K562 (cell line): ENCODE results near the gene TRMT1L. TPM values are rescaled to one million over a fixed set of nuclear protein-coding genes. Genes with fewer than 3 reads are reported as not detected.

ENCODE experiments used
- ATAC-seq: fragments of 200-7000 bp; cut with Tn5 transposase; 3 replicates; pipeline ENCODE4 v1.9.1; 2020; ENCODE audit warnings: moderate library complexity
- BruUV-seq: library from RNA; stranded (reverse); fragments of 400-500 nt; replicated peaks from 2 replicates; lab custom pipeline; 2021; lab: Mats Ljungman, UMichigan
- CTCF ChIA-PET: fragments of 300-600 bp; formaldehyde crosslinking; extraction: SDS; loops from one replicate; lab custom pipeline; 2021; ENCODE audit warnings: low intra/inter-chr PET ratio; lab: Yijun Ruan, JAX
- POLR2A ChIA-PET: fragments of 300-600, 350-650 bp; sonication (Branson Sonifier 250); formaldehyde crosslinking; extraction: SDS; loops from one replicate; lab custom pipeline; 2021; ENCODE audit warnings: antibody characterized with exemption, inconsistent platforms; lab: Yijun Ruan, JAX
- DNase-seq, 4 experiments: peaks; one replicate each; pipeline versions ENCODE4 v3.0.0 to v3.0.0-alpha.2; 2011 to 2018; ENCODE audit warnings: low spot score in 3 of 4, mixed read lengths in 3 of 4; ENCODE audit errors: extremely low read depth in 1 of 4
- FAIRE-seq: peaks from 2 replicates; lab custom pipeline; 2011; peaks lifted over from hg19 to GRCh38; lab: Jason Lieb, UNC
- H2AFZ ChIP-seq: 2 replicates; pipeline ENCODE4 v1.6.0; 2011; ENCODE audit warnings: low read depth, low read length, control low read depth, inconsistent platforms
- H3K27ac ChIP-seq: fragments of 200-600 bp; 3 replicates; pipeline ENCODE4 v1.8.0; 2011; ENCODE audit warnings: low read depth, mild to moderate bottlenecking, control low read depth, inconsistent platforms, low read length, moderate library complexity, mixed read lengths; ENCODE audit errors: extremely low read depth
- H3K27me3 ChIP-seq, 2 experiments: fragments of 300-600 bp in 1 of 2; 2 replicates in 1 of 2; 3 replicates in 1 of 2; pipeline versions ENCODE4 v1.6.0 to v1.8.0; 2011; ENCODE audit warnings: inconsistent platforms in 2 of 2, low read length in 2 of 2, mild to moderate bottlenecking in 1 of 2, mixed read lengths in 1 of 2, moderate library complexity in 1 of 2; ENCODE audit not compliant: control insufficient read depth in 2 of 2, insufficient read depth in 2 of 2
- H3K36me3 ChIP-seq: fragments of 300-600 bp; 3 replicates; pipeline ENCODE4 v1.8.0; 2011; ENCODE audit warnings: mild to moderate bottlenecking, low read length, inconsistent platforms; ENCODE audit not compliant: control insufficient read depth, insufficient read depth
- H3K4me1 ChIP-seq, 2 experiments: fragments of 200-600 bp in 1 of 2; replicated peaks in 1 of 2; 2 replicates in 1 of 2; 3 replicates in 1 of 2; pipeline versions ENCODE4 v1.5.1 to v1.8.0; 2011; ENCODE audit warnings: inconsistent platforms in 2 of 2, low read length in 2 of 2, mild to moderate bottlenecking in 1 of 2, mixed read lengths in 1 of 2, moderate library complexity in 1 of 2; ENCODE audit not compliant: control insufficient read depth in 2 of 2, insufficient read depth in 2 of 2
- H3K4me2 ChIP-seq: 2 replicates; pipeline ENCODE4 v1.6.1; 2011; ENCODE audit warnings: low read length, control low read depth, inconsistent platforms, mixed read lengths; ENCODE audit not compliant: insufficient read depth
- H3K4me3 ChIP-seq: fragments of 200-600 bp; sonication (generic), shearing (Covaris generic); 2 replicates; pipeline ENCODE4 v1.5.1; 2016; ENCODE audit warnings: control low read depth, inconsistent platforms
- H3K79me2 ChIP-seq: fragments of 200-600 bp; 3 replicates; pipeline ENCODE4 v1.8.0; 2011; ENCODE audit warnings: low read length, inconsistent platforms; ENCODE audit not compliant: control insufficient read depth, insufficient read depth
- H3K9ac ChIP-seq, 2 experiments: 2 replicates each; pipeline versions ENCODE4 v1.6.0 to v1.6.1; 2011; ENCODE audit warnings: low read depth in 2 of 2, low read length in 2 of 2, control low read depth in 1 of 2, inconsistent platforms in 1 of 2, mild to moderate bottlenecking in 1 of 2, mixed read lengths in 1 of 2; ENCODE audit not compliant: insufficient read depth in 1 of 2
- H3K9me1 ChIP-seq: one replicate; pipeline ENCODE4 v1.6.0; 2011; ENCODE audit warnings: inconsistent platforms, mild to moderate bottlenecking, low read length, moderate library complexity; ENCODE audit not compliant: control insufficient read depth, insufficient read depth
- H3K9me3 ChIP-seq: replicated peaks from 2 replicates; pipeline ENCODE4 v1.5.1; 2011; ENCODE audit warnings: low read depth, low read length, inconsistent platforms; ENCODE audit not compliant: control insufficient read depth, insufficient read depth
- H4K20me1 ChIP-seq: replicated peaks from 2 replicates; pipeline ENCODE4 v1.6.1; 2011; ENCODE audit warnings: low read length, inconsistent platforms, mixed read lengths; ENCODE audit not compliant: control insufficient read depth, insufficient read depth
- NR2F6 ChIP-seq: fragments of 450-650 bp; formaldehyde crosslinking; IDR thresholded peaks from 2 replicates; pipeline ENCODE4 v1.4.0; 2020; ENCODE audit warnings: mild to moderate bottlenecking
- PML ChIP-seq: IDR thresholded peaks from 2 replicates; pipeline ENCODE4 v1.6.1; 2012; ENCODE audit warnings: low read length, inconsistent platforms
- XRCC5 ChIP-seq: fragments of 200-400 bp; formaldehyde crosslinking; IDR thresholded peaks from 2 replicates; pipeline ENCODE4 v1.6.1; 2017; ENCODE audit warnings: low read depth, mild to moderate bottlenecking, low read length
- ZNF3 ChIP-seq: fragments of 250-450 bp; sonication (Bioruptor Pico); IDR thresholded peaks from 2 replicates; pipeline ENCODE4 v1.5.0; 2021; ENCODE audit warnings: mild to moderate bottlenecking, moderate library complexity
- ZNF324 ChIP-seq: fragments of 250-450 bp; sonication (Bioruptor Pico); IDR thresholded peaks from 2 replicates; pipeline ENCODE4 v1.4.0; 2020; ENCODE audit warnings: mild to moderate bottlenecking
- ZNF695 ChIP-seq: fragments of 450-650 bp; formaldehyde crosslinking; IDR thresholded peaks from 2 replicates; pipeline ENCODE4 v1.4.0; 2020; ENCODE audit warnings: mild to moderate bottlenecking, moderate library complexity
- WGBS: fragments of 100-300 bp; shearing (Covaris generic); methylation state at CpG from one replicate; pipeline ENCODE4 v1.1.6; 2016; ENCODE audit warnings: low coverage, mixed read lengths; ENCODE audit not compliant: insufficient coverage; ENCODE audit errors: missing lambda C conversion rate; 5-methylcytosine and 5-hydroxymethylcytosine counted together
- in situ Hi-C: fragments of 300-500 bp; cut with MboI; formaldehyde crosslinking; loops from 4 replicates; pipeline ENCODE4 v1.15.0; 2018; ENCODE audit warnings: inconsistent platforms, mixed read lengths
- intact Hi-C: fragments of 100-400 bp; cut with micrococcal nuclease; formaldehyde crosslinking; loops from 2 replicates; pipeline ENCODE4 v1.14.2; 2022
- polyA plus RNA-seq, 8 experiments: library from polyadenylated mRNA; depleted of rRNA in 4 of 8; stranded (reverse) in 5 of 8; unstranded in 3 of 8; fragments of >200 nt; fragmentation: Nextera tagmentation in 2 of 8; fragmentation: Illumina TruSeq in 1 of 8; extraction: Ambion mirVana in 2 of 8; extraction: Trizol in 1 of 8; gene quantifications; 2 replicates each; pipeline versions ENCODE4 v1.2.1 to v1.2.3, GENCODE V29; 2011 to 2014; ENCODE audit warnings: inconsistent platforms in 1 of 8, missing spikeins in 1 of 8
- total RNA-seq, 7 experiments: library from RNA; depleted of rRNA in 6 of 7; stranded (reverse); fragments of >200 nt in 6 of 7; fragmentation: Illumina TruSeq in 2 of 7; extraction: Trizol in 2 of 7; gene quantifications; 2 replicates each; pipeline versions ENCODE4 v1.2.1 to v1.2.3, GENCODE V29; 2011 to 2021; ENCODE audit warnings: low replicate concordance in 1 of 7

Gene TRMT1L
- total and polyA plus RNA-seq, 9 of the 15 experiments (the other 6 are each of a cell fraction or from before 2014, with no cell fraction given): 6.4 to 88.9 (median 32.9) TPM

DNA sequence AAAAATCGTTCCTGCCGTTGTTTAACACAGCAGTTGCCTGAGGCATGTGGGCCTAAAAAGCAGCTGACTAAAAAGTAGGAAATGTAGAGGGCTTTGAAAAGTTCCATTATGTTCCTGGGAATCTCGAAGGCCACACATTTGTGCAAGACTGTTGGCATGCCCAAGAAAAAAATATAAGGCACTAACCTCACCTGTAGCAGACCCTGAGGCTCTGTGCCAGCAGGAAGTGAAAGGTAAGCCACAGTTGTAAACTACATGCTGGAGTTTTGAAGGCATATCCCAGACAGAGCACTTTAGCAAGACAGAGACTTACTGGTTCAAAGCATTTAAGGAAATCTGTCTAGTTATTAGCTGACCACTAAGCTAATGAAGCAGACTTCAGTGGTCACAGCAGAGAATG lies 52.7 kb downstream of the TRMT1L start:
- DNase-seq (no peak), FAIRE-seq (no peak)
- no peak overlapping the region for H3K27ac ChIP-seq
- WGBS: 88% methylated on average over 3 of the region's 3 CpGs
- POLR2A ChIA-PET: no interaction called here
- H3K9me3 ChIP-seq: peaks cover 3% of the 10 kb centered on the region; the same call in 1 of the 2 replicates
- intact Hi-C loops: no loop called here
- H2AFZ ChIP-seq: no peak overlapping the region
- in situ Hi-C loops: no loop called here
- no peaks in the 10 kb centered on the region for H4K20me1 ChIP-seq
- no peaks in the 10 kb centered on the region for H3K27me3 ChIP-seq
- no peaks in the 10 kb centered on the region for H3K4me1 ChIP-seq
- peaks cover 34% of the 10 kb centered on the region; the same call in 1 of the 3 replicates for H3K36me3 ChIP-seq
- no peak overlapping the region for H3K4me2 ChIP-seq
- no peak for TF ChIP-seq PML
- no peak for TF ChIP-seq ZNF324
- no peak for TF ChIP-seq XRCC5
- TF ChIP-seq, all 486 proteins: peak for 0
- no peaks in the 10 kb centered on the region for H3K79me2 ChIP-seq
- H3K9me1 ChIP-seq: no peaks in the 10 kb centered on the region
- no peak for ATAC-seq
- H3K9ac ChIP-seq: no peak overlapping the region
- no TSS peak for BruUV-seq
- CTCF ChIA-PET: no interaction called here
- no peak overlapping the region for H3K4me3 ChIP-seq

DNA sequence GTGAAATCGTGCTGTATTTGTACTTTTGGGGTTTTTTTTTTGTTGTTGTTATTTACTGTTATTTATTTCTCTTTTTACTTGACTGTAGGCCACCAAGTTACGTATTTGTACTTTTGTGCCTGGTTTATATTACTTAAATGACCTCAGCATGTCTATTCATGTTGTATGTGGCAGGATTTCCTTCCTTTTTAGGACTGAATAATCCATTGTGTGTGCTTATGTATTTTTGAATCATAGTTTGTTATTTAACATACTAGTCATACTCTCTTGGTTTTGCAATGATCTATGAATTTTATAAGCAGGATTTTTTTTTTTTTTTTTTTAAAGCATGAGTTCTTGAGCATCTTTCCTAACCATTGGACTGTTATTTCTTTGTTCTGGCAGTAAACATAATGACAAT lies 60.2 kb downstream of the TRMT1L start:
- no peak overlapping the region for H3K4me2 ChIP-seq
- CTCF ChIA-PET: no interaction called here
- H3K79me2 ChIP-seq: no peaks in the 10 kb centered on the region
- intact Hi-C loops: no loop called here
- POLR2A ChIA-PET: no interaction called here
- H3K4me3 ChIP-seq: no peak overlapping the region
- H3K36me3 ChIP-seq: peaks cover 64% of the 10 kb centered on the region
- no peaks in the 10 kb centered on the region for H3K27me3 ChIP-seq
- no peaks in the 10 kb centered on the region for H3K9me1 ChIP-seq
- BruUV-seq: no TSS peak
- 86% methylated on average over 2 of the region's 2 CpGs for WGBS
- no peak for FAIRE-seq
- H3K4me1 ChIP-seq: no peaks in the 10 kb centered on the region
- in situ Hi-C loops: no loop called here
- DNase-seq: no peak
- ATAC-seq: no peak
- H4K20me1 ChIP-seq: no peaks in the 10 kb centered on the region
- H2AFZ ChIP-seq: no peak overlapping the region
- H3K9ac ChIP-seq: no peak overlapping the region
- no peaks in the 10 kb centered on the region for H3K9me3 ChIP-seq
- H3K27ac ChIP-seq: no peak overlapping the region
- TF ChIP-seq ZNF3 (CRISPR knock-in tag) (no peak), ZNF695 (CRISPR knock-in tag) (no peak), NR2F6 (no peak)
